ENCODE results near the gene C1orf122.

Gene C1orf122

GRCh38 chr1:37846647-37847339 lies 39.2 kb downstream of the C1orf122 start:
- CTCF ChIA-PET: interaction anchor here (0.9 to 7.6 kb wide), 6 partner anchors 13 to 27 kb away, joined by 3 to 51 read pairs (median 4); partner anchors contain the start of gene MTF1
- POLR2A ChIA-PET: interaction anchor here (0.6 to 0.7 kb wide), 2 partner anchors 9 to 1669 kb away, joined by 3 read pairs; no protein-coding TSS in a partner anchor
- no peak for TF ChIP-seq CTCF (IDR thresholded peaks at IDR 0.05; ENCODE audit: control extremely low read depth, extremely low read depth, low read depth, missing control alignments)
- DNase-seq (ENCODE audit: extremely low spot score): no peak

GRCh38 chr1:37849480-37849879 lies 41.9 kb downstream of the C1orf122 start:
- CTCF ChIA-PET: interaction anchor here (1.2 to 2.8 kb wide), 2 partner anchors 10 to 130 kb away, joined by 4 to 37 read pairs; partner anchors contain the start of gene MTF1
- no peak for TF ChIP-seq CTCF (IDR thresholded peaks at IDR 0.05; ENCODE audit: control extremely low read depth, extremely low read depth, low read depth, missing control alignments)
- POLR2A ChIA-PET: no interaction called here

GRCh38 chr1:37850352-37850955 lies 42.9 kb downstream of the C1orf122 start:
- DNase-seq (ENCODE audit: extremely low spot score): no peak
- POLR2A ChIA-PET: interaction anchor here (0.7 kb wide), 1 partner anchor 179 kb away, joined by 9 read pairs; no protein-coding TSS in a partner anchor
- CTCF ChIA-PET: interaction anchor here (0.7 to 2.8 kb wide), 7 partner anchors 9 to 140 kb away, joined by 3 to 37 read pairs (median 3); partner anchors contain the start of genes C1orf122, MTF1 and YRDC
- TF ChIP-seq CTCF (IDR thresholded peaks at IDR 0.05; ENCODE audit: control extremely low read depth, extremely low read depth, low read depth, missing control alignments): no peak

More at GRCh38 chr1:37849480-37849879, 41.9 kb downstream of the C1orf122 start:
- no peak for DNase-seq (ENCODE audit: extremely low spot score)

GRCh38 chr1:37851262-37851661 lies 43.7 kb downstream of the C1orf122 start:
- ChIA-PET CTCF (interaction anchor here (0.7 to 2.8 kb wide), 6 partner anchors 9 to 139 kb away, joined by 3 to 37 read pairs (median 3); partner anchors contain the start of genes C1orf122, MTF1 and YRDC), POLR2A (interaction anchor here (0.6 kb wide), 1 partner anchor 49 kb away, joined by 3 read pairs; no protein-coding TSS in a partner anchor)
- DNase-seq (ENCODE audit: extremely low spot score): no peak
- no peak for TF ChIP-seq CTCF (IDR thresholded peaks at IDR 0.05; ENCODE audit: control extremely low read depth, extremely low read depth, low read depth, missing control alignments)

GRCh38 chr1:37851782-37852210 lies 44.2 kb downstream of the C1orf122 start:
- POLR2A ChIA-PET: no interaction called here
- no peak for DNase-seq (ENCODE audit: extremely low spot score)
- CTCF ChIA-PET: interaction anchor here (1.4 to 2.8 kb wide), 2 partner anchors 8 to 26 kb away, joined by 3 to 37 read pairs; partner anchors contain the start of gene MTF1
- no peak for TF ChIP-seq CTCF (IDR thresholded peaks at IDR 0.05; ENCODE audit: control extremely low read depth, extremely low read depth, low read depth, missing control alignments)

GRCh38 chr1:37853157-37853556 lies 45.6 kb downstream of the C1orf122 start:
- TF ChIP-seq CTCF (IDR thresholded peaks at IDR 0.05; ENCODE audit: control extremely low read depth, extremely low read depth, low read depth, missing control alignments): no peak
- ChIA-PET POLR2A (no interaction called here), CTCF (interaction anchor here (1.0 to 1.5 kb wide), 3 partner anchors 9 to 59 kb away, joined by 4 read pairs; no protein-coding TSS in a partner anchor)
- no peak for DNase-seq (ENCODE audit: extremely low spot score)
